Neutrophil (primary cell): ENCODE measurements around the gene PCNT.

Source experiments
- H3K27ac ChIP-seq: fragments of 200-600 bp; sonication (generic); 2 replicates; pipeline ENCODE4 v1.5.1; 2016; ENCODE audit warnings: mild to moderate bottlenecking, moderate library complexity
- H3K27me3 ChIP-seq: fragments of 200-600 bp; sonication (generic); 2 replicates; pipeline ENCODE4 v1.6.0; 2016; ENCODE audit warnings: mild to moderate bottlenecking
- H3K36me3 ChIP-seq: fragments of 200-600 bp; sonication (generic); 2 replicates; pipeline ENCODE4 v1.5.1; 2017
- H3K4me1 ChIP-seq, 2 experiments: fragments of 200-600 bp in 1 of 2; sonication (generic) in 1 of 2; 1 replicate in 1 of 2; 2 replicates in 1 of 2; pipeline versions ENCODE4 v1.5.1 to v1.6.1; 2013 to 2016; ENCODE audit warnings: low read depth in 1 of 2, low read length in 1 of 2, mild to moderate bottlenecking in 1 of 2, moderate library complexity in 1 of 2; ENCODE audit not compliant: control insufficient read depth in 1 of 2, insufficient read depth in 1 of 2
- H3K4me3 ChIP-seq, 2 experiments: fragments of 200-600 bp in 1 of 2; sonication (generic) in 1 of 2; 1 replicate in 1 of 2; 2 replicates in 1 of 2; pipeline ENCODE4 v1.5.1; 2013 to 2016; ENCODE audit warnings: low read depth in 1 of 2, low read length in 1 of 2, mild to moderate bottlenecking in 1 of 2, moderate library complexity in 1 of 2
- H3K9me3 ChIP-seq: fragments of 200-600 bp; sonication (generic); 2 replicates; pipeline ENCODE4 v1.5.1; 2016
- TF ChIP-seq, protein P1 (sequence below): fragments of 200-600 bp; sonication (generic); IDR thresholded peaks from 2 replicates; pipeline ENCODE4 v1.5.1; 2016; ENCODE audit warnings: antibody characterized with exemption

PCNT gene

DNA sequence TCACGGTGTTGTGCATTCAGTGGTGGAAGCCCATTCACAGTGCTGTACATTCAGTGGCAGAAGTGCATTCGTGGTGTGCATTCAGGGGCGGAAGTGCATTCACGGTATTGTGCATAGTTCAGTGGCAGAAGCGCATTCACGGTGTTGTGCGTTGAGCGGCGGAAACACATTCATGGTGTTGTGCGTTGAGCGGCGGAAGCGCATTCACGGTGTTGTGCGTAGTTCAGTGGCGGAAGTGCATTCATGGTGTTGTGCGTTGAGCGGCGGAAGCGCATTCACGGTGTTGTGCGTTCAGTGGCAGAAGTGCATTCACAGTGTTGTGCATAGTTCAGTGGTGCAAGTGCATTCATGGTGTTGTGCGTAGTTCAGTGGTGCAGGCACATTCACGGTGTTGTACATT is 60.6 kb downstream of the PCNT start:
- H3K4me3 ChIP-seq = no peak overlapping the region
- H3K36me3 ChIP-seq = peaks cover 50% of the 10 kb centered on the region
- H3K4me1 ChIP-seq = no peaks in the 10 kb centered on the region
- TF ChIP-seq, protein P1, sequence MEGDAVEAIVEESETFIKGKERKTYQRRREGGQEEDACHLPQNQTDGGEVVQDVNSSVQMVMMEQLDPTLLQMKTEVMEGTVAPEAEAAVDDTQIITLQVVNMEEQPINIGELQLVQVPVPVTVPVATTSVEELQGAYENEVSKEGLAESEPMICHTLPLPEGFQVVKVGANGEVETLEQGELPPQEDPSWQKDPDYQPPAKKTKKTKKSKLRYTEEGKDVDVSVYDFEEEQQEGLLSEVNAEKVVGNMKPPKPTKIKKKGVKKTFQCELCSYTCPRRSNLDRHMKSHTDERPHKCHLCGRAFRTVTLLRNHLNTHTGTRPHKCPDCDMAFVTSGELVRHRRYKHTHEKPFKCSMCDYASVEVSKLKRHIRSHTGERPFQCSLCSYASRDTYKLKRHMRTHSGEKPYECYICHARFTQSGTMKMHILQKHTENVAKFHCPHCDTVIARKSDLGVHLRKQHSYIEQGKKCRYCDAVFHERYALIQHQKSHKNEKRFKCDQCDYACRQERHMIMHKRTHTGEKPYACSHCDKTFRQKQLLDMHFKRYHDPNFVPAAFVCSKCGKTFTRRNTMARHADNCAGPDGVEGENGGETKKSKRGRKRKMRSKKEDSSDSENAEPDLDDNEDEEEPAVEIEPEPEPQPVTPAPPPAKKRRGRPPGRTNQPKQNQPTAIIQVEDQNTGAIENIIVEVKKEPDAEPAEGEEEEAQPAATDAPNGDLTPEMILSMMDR = no peak
- no peak overlapping the region for H3K27ac ChIP-seq
- no peaks in the 10 kb centered on the region for H3K27me3 ChIP-seq
- H3K9me3 ChIP-seq = no peaks in the 10 kb centered on the region

DNA sequence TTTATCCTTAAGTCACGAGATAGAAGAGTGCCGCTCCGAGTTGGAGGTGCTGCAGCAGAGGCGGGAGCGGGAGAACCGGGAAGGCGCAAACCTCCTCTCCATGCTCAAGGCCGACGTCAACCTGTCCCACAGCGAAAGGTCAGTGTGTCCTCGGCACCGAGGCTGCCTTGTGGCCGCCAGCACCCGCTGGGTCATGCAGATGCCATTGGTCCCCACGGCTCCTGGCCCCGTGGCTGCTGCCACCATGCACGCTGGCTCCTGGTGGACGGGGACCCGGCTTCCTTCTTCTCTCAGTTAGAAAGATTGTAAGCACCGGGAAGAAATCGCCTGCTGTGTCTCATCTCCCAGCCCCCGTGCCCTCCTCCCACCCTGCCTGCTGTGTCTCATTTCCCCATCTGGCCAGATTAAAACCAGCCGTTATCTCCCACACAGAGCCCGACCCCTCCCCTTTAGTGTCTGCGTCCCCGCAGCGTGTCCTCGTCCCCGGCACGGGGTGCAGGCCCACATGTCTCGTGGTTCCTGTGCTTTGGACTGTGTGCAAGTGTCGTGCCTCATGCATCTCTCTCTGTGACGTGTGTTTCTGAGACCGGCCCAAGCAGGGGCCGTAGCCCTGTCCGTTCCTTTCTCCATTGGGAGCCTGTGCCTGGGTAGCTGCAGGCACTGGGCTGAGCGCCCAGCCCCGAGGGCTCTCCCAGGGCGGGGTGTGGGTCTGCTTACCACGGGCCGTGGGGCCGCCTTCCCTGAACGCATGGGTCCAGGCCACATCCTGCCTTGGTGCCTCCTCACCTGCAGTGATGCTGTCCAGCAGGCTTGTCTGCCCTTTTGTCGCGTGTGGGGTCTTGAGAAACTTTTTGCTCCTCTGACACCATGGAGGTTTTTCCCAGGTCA is 62.1 kb downstream of the PCNT start:
- Histone ChIP-seq H3K9me3 (no peaks in the 10 kb centered on the region), H3K27me3 (no peaks in the 10 kb centered on the region), H3K36me3 (peaks cover 65% of the 10 kb centered on the region), H3K4me1 (no peaks in the 10 kb centered on the region), H3K27ac (no peak overlapping the region), H3K4me3 (no peak overlapping the region)
- TF ChIP-seq, protein P1 = no peak

- H3K27me3 ChIP-seq = no peaks in the 10 kb centered on the region
- H3K4me3 ChIP-seq = no peak overlapping the region
- no peaks in the 10 kb centered on the region for H3K9me3 ChIP-seq
- H3K27ac ChIP-seq = no peak overlapping the region
- TF ChIP-seq, protein P1 = no peak
- H3K36me3 ChIP-seq = peaks cover 71% of the 10 kb centered on the region
- H3K4me1 ChIP-seq = no peaks in the 10 kb centered on the region
These were observed 62.8 kb downstream of the PCNT start for GRCh38 chr21:46386734-46387088.

- Histone ChIP-seq H3K4me1 (no peaks in the 10 kb centered on the region), H3K27ac (no peak overlapping the region), H3K4me3 (no peak overlapping the region), H3K9me3 (no peaks in the 10 kb centered on the region), H3K27me3 (no peaks in the 10 kb centered on the region), H3K36me3 (peaks cover 73% of the 10 kb centered on the region)
- TF ChIP-seq, protein P1 = no peak
These were observed 64.4 kb downstream of the PCNT start for GRCh38 chr21:46388206-46388880.

GRCh38 chr21:46388896-46389295 is 64.9 kb downstream of the PCNT start:
- TF ChIP-seq, protein P1 = no peak
- no peaks in the 10 kb centered on the region for H3K9me3 ChIP-seq
- H3K4me1 ChIP-seq = no peaks in the 10 kb centered on the region
- H3K36me3 ChIP-seq = peaks cover 79% of the 10 kb centered on the region
- no peak overlapping the region for H3K27ac ChIP-seq
- H3K27me3 ChIP-seq = no peaks in the 10 kb centered on the region
- H3K4me3 ChIP-seq = no peak overlapping the region
